Keratinocyte (primary cell): ENCODE measurements around the gene EHMT1. TPM values are rescaled to one million over a fixed set of nuclear protein-coding genes. Genes with fewer than 3 reads are reported as not detected.

Experiments
- DNase-seq: peaks from one replicate; pipeline ENCODE4 v3.0.0-alpha.2; 2011; ENCODE audit warnings: low read depth, missing footprints, low spot score
- FAIRE-seq: peaks from 2 replicates; lab custom pipeline; 2011; peaks lifted over from hg19 to GRCh38; lab: Jason Lieb, UNC
- H2AFZ ChIP-seq: 2 replicates; pipeline ENCODE4 v1.6.0; 2012; ENCODE audit warnings: low read length, control low read depth, inconsistent platforms; ENCODE audit not compliant: control insufficient read depth
- H3K27ac ChIP-seq: 2 replicates; pipeline ENCODE4 v1.5.1; 2011; ENCODE audit warnings: low read length; ENCODE audit not compliant: control insufficient read depth, insufficient read depth
- H3K27me3 ChIP-seq: 3 replicates; pipeline ENCODE4 v1.6.0; 2011; ENCODE audit warnings: low read length; ENCODE audit not compliant: control insufficient read depth, insufficient read depth; ENCODE audit errors: extremely low read depth
- H3K36me3 ChIP-seq, 2 experiments: 2 replicates in 1 of 2; 3 replicates in 1 of 2; pipeline ENCODE4 v1.5.1; 2011; ENCODE audit warnings: low read length in 2 of 2, mild to moderate bottlenecking in 1 of 2; ENCODE audit not compliant: control insufficient read depth in 2 of 2, insufficient read depth in 2 of 2; ENCODE audit errors: extremely low read depth in 1 of 2
- H3K4me1 ChIP-seq: 3 replicates; pipeline ENCODE4 v1.5.1; 2011; ENCODE audit warnings: low read length; ENCODE audit not compliant: control insufficient read depth, insufficient read depth; ENCODE audit errors: extremely low read depth
- H3K4me2 ChIP-seq: 3 replicates; pipeline ENCODE4 v1.6.0; 2011; ENCODE audit warnings: low read depth, low read length; ENCODE audit not compliant: control insufficient read depth, insufficient read depth; ENCODE audit errors: extremely low read depth
- H3K4me3 ChIP-seq, 3 experiments: fragments of 200-600 bp in 1 of 3; sonication (generic) in 1 of 3; 2 replicates in 2 of 3; 3 replicates in 1 of 3; pipeline ENCODE4 v1.5.1; 2011 to 2016; ENCODE audit warnings: low read length in 3 of 3, mild to moderate bottlenecking in 3 of 3, control low read depth in 2 of 3, inconsistent platforms in 1 of 3, low read depth in 1 of 3, mixed read lengths in 1 of 3, mixed run types in 1 of 3, moderate library complexity in 1 of 3; ENCODE audit not compliant: control insufficient read depth in 2 of 3, insufficient read depth in 2 of 3; ENCODE audit errors: extremely low read depth in 1 of 3
- H3K79me2 ChIP-seq: 2 replicates; pipeline ENCODE4 v1.6.0; 2012; ENCODE audit warnings: low read length; ENCODE audit not compliant: control insufficient read depth, insufficient read depth
- H3K9ac ChIP-seq: 3 replicates; pipeline ENCODE4 v1.6.0; 2011; ENCODE audit warnings: low read length; ENCODE audit not compliant: control insufficient read depth, insufficient read depth; ENCODE audit errors: extremely low read depth
- H3K9me1 ChIP-seq: 3 replicates; pipeline ENCODE4 v1.6.0; 2011; ENCODE audit warnings: low read length; ENCODE audit not compliant: control insufficient read depth, insufficient read depth; ENCODE audit errors: extremely low read depth
- H3K9me3 ChIP-seq: 2 replicates; pipeline ENCODE4 v1.5.1; 2012; ENCODE audit warnings: low read depth, low read length; ENCODE audit not compliant: control insufficient read depth
- H4K20me1 ChIP-seq: 3 replicates; pipeline ENCODE4 v1.6.0; 2011; ENCODE audit warnings: low read length; ENCODE audit not compliant: control insufficient read depth, insufficient read depth; ENCODE audit errors: extremely low read depth
- EZH2 ChIP-seq: IDR thresholded peaks from one replicate; pipeline ENCODE4 v1.6.1; 2012; ENCODE audit warnings: inconsistent platforms, mild to moderate bottlenecking, low read length, moderate library complexity
- dilution Hi-C: fragments of 300-500 bp; cut with MboI; formaldehyde crosslinking; loops from one replicate; pipeline ENCODE4 v1.7.0; 2020; ENCODE audit warnings: low sequenced_read_pairs; ENCODE audit not compliant: extremely low pct_ligation_motif_present
- polyA plus RNA-seq, 5 experiments: library from polyadenylated mRNA; depleted of rRNA in 3 of 5; stranded (reverse) in 3 of 5; stranded (forward) in 1 of 5; unstranded in 1 of 5; fragments of >200 nt; gene quantifications; 1 replicate in 1 of 5; 2 replicates in 3 of 5; 3 replicates in 1 of 5; pipeline versions ENCODE4 v1.2.1 to v1.2.3, GENCODE V29; 2011 to 2012; ENCODE audit warnings: missing spikeins in 2 of 5, low read depth in 1 of 5, low replicate concordance in 1 of 5
- TF ChIP-seq, protein P1 (sequence below), 3 experiments: IDR thresholded peaks in 1 of 3; conservative IDR thresholded peaks in 1 of 3; optimal IDR thresholded peaks in 1 of 3; 2 replicates in 2 of 3; 3 replicates in 1 of 3; pipeline versions ENCODE3 to v1.5.1; 2011; ENCODE audit warnings: low read length in 3 of 3, mild to moderate bottlenecking in 3 of 3, moderate library complexity in 2 of 3, control low read depth in 1 of 3, inconsistent platforms in 1 of 3; ENCODE audit not compliant: insufficient read depth in 2 of 3; ENCODE audit errors: extremely low read depth in 1 of 3

EHMT1 gene
- polyA plus RNA-seq, 1 donor (not counting 4 experiments of a cell fraction or from before 2014, with no cell fraction given), result 25.9 TPM

GRCh38 chr9:137759649-137760321 lies 141.0 kb downstream of the EHMT1 start:
- Histone ChIP-seq H3K4me1 (peaks cover 13% of the 10 kb centered on the region), H3K9me3 (no peaks in the 10 kb centered on the region), H3K27me3 (no peaks in the 10 kb centered on the region), H3K79me2 (peaks cover 5% of the 10 kb centered on the region), H3K4me2 (no peak overlapping the region), H3K9me1 (no peaks in the 10 kb centered on the region), H3K36me3 (peaks cover 28 to 41% of the 10 kb centered on the region in 2 experiments), H2AFZ (no peak overlapping the region), H4K20me1 (no peaks in the 10 kb centered on the region), H3K9ac (no peak overlapping the region), H3K27ac (no peak overlapping the region), H3K4me3 (no peak overlapping the region)
- no peak for TF ChIP-seq EZH2
- TF ChIP-seq, protein P1, sequence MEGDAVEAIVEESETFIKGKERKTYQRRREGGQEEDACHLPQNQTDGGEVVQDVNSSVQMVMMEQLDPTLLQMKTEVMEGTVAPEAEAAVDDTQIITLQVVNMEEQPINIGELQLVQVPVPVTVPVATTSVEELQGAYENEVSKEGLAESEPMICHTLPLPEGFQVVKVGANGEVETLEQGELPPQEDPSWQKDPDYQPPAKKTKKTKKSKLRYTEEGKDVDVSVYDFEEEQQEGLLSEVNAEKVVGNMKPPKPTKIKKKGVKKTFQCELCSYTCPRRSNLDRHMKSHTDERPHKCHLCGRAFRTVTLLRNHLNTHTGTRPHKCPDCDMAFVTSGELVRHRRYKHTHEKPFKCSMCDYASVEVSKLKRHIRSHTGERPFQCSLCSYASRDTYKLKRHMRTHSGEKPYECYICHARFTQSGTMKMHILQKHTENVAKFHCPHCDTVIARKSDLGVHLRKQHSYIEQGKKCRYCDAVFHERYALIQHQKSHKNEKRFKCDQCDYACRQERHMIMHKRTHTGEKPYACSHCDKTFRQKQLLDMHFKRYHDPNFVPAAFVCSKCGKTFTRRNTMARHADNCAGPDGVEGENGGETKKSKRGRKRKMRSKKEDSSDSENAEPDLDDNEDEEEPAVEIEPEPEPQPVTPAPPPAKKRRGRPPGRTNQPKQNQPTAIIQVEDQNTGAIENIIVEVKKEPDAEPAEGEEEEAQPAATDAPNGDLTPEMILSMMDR (optimal IDR thresholded peaks at IDR 0.05 in 1 of 3, IDR thresholded peaks at IDR 0.05 in 1 of 3, conservative IDR thresholded peaks at IDR 0.05 in 1 of 3; ENCODE audit: extremely low read depth in 1 of 3, insufficient read depth in 2 of 3, low read length in 3 of 3), result no peak
- dilution Hi-C loops, result no loop called here
- FAIRE-seq (no peak), DNase-seq (no peak)

GRCh38 chr9:137760426-137760825 lies 141.6 kb downstream of the EHMT1 start:
- Histone ChIP-seq H4K20me1 (no peaks in the 10 kb centered on the region), H3K9me3 (no peaks in the 10 kb centered on the region), H3K9me1 (no peaks in the 10 kb centered on the region), H3K9ac (no peak overlapping the region), H3K4me1 (peaks cover 13% of the 10 kb centered on the region), H3K36me3 (peaks cover 30 to 38% of the 10 kb centered on the region in 2 experiments), H3K79me2 (peaks cover 5% of the 10 kb centered on the region), H3K4me2 (no peak overlapping the region), H3K27me3 (no peaks in the 10 kb centered on the region), H3K27ac (no peak overlapping the region), H3K4me3 (no peak overlapping the region), H2AFZ (no peak overlapping the region)
- TF ChIP-seq, protein P1 (optimal IDR thresholded peaks at IDR 0.05 in 1 of 3, IDR thresholded peaks at IDR 0.05 in 1 of 3, conservative IDR thresholded peaks at IDR 0.05 in 1 of 3; ENCODE audit: extremely low read depth in 1 of 3, insufficient read depth in 2 of 3, low read length in 3 of 3), result no peak
- TF ChIP-seq EZH2, result no peak
- DNase-seq (no peak), FAIRE-seq (no peak)
- dilution Hi-C loops, result no loop called here
